ENCODE results near the gene PHIP.
A peak's percentile ranks its signal among the peaks of the same experiment; 100 is the strongest.
"Not testable (repeated sequence)": the region's sequence is repeated elsewhere in the genome, so short reads cannot be mapped to it uniquely, and the experiment has no call there.

Gene PHIP

DNA sequence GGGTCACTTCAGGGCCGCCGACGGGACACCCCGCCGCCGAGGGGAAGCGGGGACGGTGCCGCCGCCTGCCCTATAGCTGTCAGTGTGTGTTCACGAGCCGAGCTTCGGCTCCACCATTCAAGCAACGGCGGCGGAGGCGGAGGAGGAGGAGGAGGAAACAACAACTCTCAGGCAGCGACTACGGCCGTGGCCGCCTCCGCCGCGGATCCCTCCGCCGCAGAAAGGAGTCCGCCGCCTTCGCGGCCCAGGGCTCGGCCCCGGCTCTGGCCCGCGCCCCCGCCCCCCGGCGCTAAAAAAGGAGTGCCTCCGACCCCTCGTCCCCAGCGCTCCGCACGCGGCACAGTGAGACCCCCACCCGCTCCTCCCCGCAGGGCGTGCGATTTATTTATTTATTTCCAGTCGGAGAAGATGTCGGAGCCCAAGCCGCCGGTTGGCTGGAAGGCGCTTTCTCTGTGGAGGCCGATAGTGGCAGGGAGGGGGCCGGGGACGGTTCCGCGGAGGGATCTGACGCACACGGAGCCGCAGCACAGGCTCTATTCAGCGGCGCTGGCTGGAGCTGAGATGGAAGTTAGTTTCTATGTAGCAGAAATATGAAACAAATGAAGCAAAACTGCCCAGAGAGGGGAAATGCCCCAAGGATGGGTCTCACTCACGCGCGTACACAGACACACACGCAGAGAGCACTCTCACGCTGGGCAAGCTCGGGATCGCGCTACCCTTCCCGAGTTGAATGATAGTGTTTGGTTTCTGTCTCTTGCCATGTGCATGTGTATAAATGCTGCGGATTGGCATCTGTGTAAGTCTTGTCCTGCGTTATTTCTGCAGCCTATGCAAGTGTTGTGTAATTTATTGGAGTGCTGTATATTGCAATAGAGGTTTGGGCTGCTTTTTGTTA, at the start of gene PHIP:
Gene PHIP (minus strand): TSS at position 180 of the 895 bp plus-strand sequence. CDS start 186 bp downstream, outside the sequence.
- peak; percentile 85 for DNase-seq

DNA sequence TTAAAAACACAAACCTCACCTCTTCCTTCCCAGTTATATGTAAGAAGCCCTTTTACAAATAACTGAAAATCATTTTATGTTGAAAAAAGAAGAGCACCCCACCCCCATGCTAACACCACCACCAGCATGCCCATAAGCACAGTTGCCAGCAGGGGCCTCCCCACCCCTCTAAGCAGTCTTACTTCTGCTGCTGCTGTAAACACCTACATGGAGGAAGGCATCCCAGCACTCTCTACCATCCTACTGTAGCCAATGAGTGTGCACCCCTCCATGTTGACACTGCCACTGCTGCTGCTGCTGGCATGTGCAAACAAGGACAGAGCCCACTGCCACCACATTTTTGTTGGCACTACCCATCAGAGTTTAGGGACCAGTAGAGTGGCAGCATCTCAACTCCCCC, 49.6 kb upstream of the PHIP start:
- DNase-seq = no peak

DNA sequence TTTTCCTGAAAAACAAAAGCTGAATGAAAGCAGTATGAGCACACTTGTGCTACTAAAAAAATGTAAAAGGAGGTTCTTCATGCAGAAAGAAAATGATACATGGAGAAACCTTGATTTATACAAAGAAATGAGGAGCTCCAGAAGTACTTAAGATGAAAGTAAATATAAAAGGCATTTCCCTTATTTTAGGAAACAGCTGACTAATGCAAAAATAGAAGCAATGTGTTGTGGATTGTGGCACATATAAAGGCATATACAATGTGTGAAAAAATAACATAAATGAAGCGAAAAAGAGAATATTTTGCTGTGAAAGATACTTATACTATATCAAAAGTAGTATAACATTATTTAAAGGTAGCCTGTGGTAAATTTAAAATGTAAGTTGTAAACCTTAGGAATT, 41.2 kb upstream of the PHIP start:
- DNase-seq = no peak

DNA sequence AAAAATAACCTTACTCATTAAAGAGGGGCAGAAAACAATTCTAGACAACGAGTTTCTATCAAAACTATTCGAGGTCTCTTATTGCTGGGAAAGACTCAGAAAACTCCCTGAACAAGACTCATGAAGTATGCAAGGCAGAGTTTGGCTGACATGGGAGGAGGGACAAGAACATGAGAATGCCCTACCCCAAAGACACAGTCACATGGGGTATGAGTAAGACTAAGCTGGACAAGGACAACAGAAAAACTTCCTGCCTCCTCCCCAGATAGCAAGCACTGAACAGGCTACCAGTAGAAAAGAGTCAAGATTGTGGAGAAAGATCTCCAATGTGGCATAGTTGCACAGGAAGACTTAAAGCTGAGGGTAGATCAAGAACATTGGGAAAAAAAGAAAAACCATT, 39.7 kb upstream of the PHIP start:
- DNase-seq = no peak

DNA sequence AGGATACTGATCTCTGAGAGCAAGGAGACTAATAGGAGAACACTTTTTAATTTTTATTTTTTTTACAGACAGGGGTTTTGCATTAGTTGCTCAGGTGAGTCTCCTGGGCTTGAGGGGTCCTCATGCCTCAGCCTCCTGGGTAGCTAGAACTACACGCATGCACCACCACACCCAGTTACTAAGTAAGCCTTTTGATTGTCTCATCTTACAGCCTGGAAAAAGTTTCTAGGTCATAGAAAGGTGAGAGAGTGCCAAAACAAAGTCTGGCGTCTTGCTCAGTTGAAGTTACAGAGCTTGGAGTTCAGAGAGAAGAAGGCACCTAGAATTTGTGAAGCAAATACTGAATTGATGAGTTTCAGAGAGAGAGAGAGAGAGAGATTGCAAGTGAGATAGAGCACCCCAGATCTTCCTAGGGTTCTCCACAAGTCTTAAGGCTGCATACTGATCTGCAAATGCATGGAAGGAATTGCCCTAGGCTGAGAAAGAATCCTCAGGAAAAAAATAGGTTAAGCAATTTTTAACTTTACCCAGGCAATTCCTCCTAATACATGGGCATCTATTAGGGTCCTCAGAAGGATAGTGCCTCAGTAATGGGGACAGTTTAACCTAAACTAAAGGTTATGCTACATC, 37.6 kb upstream of the PHIP start:
- no peak for DNase-seq

DNA sequence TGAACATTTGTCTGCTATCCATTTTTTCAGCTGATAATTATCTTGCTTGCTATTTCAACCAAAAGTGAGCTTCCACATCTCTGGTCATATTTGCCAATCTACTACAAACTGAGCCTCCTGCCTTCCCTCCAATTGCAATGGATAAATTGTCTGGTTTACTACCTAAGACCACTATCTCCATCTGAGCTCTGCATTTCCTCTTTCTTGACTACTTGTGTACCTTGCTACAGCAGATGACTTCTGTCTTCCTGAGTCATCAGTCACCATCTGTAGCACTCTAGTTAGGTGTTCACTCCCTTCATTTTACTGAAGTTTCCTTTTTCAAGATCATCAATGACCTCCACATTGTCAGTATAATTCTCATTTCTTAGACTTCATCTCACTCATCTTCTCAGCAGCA, 33.5 kb upstream of the PHIP start:
- no peak for DNase-seq

DNA sequence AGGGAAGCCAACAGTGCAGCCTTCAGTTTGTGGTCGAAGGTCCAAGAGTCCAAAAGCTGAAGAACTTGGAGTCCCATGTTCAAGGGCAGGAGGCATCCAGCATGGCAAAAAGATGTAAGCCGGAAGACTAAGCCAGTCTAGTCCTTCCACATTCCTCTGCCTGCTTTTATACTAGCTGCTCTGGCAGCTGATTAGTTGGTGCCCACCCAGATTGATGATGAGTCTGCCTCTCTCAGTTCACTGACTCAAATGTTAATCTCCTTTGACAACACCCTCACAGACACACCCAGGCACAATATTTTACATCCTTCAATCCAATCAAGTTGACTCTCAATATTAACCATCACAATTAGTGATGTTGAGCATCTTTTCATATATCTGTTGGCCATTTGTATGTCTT, 23.1 kb upstream of the PHIP start:
- no peak for DNase-seq

DNA sequence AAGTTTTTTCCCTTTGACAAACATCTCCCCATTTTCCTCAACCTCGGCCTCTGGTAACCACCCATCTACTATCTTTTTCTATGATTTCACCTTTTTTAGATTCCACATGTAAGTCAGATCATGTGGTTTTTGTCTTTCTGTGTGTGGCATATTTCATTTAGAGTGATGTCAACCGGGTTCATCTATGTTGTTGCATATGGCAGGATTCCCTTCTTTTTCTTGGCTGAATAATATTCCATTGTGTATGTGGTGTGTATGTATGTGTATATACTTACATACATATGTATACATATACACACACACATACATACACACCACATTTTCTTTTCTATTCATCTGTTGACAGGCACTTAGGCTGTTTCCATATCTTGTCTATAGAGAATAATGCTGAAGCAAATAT, 22.2 kb upstream of the PHIP start:
- no peak for DNase-seq

DNA sequence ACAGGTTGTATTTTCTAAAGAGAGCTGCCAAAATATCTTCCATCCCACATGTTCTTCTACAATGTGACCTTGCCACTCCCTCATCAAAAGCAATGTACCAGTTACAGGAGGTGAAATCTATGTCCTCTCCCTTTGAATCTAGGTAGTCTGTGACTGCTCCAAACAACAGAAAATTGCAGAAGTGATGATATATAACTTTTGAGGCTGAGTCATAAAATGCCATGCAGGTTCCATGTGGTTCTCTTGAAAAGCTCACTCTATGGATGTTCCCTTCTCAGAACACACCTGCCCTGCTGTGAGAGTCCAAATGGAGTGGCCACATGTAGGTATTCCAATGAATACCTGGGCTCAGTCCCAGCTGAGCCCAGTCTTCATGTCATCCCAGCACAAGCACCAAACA, 16.9 kb upstream of the PHIP start:
- no peak for DNase-seq

DNA sequence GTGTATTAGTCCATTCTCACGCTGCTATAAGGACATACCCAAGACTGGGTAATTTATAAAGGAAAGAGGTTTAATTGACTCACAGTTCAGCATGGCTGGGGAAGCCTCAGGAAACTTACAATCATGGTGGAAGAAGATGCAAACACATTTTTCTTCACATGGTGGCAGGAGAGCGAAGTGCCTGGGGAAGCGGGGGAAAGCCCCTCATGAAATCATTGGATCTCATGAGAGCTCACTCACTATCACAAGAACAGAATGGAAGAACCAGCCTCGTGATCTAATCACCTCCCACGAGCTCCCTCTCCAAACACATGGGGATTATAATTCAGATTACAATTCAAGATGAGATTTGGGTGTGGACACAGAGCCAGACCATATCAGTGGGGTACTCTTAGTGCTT, 13.7 kb upstream of the PHIP start:
- DNase-seq = not testable (repeated sequence)

DNA sequence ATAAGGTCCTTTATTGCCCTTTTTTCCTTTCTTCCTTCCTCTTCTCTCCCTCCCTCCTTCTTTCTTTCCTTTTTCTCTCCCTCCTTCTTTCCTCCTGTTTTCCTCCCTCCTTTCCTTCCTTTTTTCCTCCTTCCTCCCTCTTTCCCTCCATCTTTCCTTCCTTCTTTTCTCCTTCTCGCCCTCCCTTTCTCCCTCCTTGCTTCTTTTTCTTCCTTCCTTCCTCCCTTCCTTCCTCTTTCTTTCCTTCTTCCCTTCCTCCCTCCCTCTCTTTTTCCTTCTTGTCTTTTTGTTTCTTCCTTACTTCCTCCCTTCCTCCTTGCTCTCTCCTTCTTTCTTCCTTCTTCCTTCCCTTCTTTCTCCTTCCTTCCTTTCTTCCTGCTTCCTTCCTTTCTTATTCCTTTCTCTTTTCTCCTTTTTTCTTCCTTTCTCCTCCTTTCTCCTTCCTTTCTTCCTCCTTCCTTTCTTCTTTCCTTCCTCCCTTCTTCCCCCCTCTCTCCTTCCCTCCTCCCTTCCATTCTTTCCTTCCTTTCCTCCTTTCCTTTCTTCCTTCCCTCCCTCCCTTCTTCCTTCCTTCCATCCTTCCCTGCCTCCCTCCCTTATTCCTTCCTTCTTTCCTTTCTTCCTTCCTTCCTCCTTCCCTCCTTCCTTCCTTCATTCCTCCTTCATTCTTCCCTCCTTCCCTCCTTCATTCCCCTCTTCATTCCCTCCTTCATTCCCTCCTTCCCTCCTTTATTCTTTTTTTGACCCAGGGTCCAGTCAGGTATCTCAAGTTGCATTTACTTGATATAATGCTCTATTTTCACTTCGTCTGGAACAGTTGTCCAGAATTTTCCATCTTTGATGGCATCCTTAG, 11.7 kb upstream of the PHIP start:
- DNase-seq = no peak

DNA sequence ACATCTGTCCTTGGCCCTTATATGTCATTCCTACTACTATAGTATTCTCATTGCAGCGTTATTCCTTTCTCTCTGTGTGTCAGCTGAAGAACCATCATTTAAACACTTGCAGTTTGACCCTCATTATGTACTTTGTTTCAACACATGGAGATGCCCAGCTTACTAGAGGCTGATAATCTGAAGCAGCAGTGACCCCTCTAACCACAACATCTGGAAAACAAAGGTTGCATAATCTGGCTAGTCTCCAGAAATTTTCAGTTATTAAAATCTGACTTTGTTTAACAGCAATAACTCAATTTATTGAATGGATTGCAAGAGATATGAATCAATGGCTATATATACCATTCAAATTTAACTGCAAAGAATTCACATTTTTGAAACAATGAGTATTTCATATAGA, 6.6 kb upstream of the PHIP start:
- no peak for DNase-seq

DNA sequence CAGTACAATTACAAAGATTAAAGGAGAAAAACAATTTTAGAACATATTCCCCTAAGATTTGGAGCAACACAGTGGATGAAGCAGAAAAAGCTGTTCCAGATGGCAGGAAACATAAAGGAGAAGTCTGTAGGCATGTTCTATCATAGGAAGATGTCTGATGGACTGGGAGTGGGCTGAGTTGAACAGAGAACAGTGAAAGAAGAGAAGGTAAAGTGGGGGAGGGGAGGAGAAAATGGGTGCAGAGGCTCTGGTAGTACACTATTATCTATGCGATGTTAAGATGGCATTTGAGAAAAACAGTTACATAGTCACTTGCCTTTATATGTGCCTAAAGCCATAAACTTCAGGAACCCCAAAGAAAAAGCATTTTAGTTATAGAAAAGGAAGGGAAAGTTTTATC, 4.2 kb upstream of the PHIP start:
- DNase-seq = no peak

DNA sequence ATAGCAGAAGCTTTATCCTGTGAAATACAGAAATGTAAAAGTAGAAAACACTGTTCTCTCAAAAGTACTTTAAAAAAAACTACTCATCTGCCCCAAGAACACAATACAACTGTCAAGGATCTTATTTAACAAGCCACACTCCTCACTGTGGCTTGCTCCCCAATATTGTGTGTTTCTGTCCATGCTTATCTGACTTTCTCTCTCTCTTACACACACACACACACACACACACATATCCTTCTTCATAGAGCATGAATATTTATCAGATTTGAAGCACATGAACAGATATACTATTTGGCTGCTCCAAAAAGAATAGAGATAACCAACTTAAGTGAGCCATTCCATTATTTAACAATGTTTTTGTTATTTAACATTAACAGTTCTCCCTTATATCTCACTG, 3.6 kb upstream of the PHIP start:
- DNase-seq = no peak

DNA sequence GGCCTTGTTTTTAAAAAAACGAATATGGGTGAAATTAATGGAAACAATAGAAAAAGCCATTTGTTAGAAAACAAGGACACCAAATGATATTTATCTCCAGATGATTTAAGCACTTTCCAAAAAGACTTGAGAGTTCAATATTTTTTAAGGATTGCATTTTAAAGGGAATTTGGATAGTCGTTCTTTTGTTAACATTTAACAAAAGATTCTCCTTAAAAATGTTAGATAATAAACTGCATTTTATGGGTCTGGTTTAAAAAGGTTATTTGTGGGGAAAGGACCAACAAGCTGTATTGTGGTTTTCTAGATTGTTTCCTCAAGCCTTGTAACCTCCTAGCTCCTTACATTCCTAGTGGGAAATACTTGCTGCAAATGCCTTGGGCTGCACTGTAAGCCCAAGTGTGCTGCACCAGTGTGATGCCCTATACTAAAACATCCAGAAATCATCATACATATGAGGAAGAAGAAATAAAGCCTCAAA, 1.5 kb upstream of the PHIP start:
- DNase-seq = no peak

DNA sequence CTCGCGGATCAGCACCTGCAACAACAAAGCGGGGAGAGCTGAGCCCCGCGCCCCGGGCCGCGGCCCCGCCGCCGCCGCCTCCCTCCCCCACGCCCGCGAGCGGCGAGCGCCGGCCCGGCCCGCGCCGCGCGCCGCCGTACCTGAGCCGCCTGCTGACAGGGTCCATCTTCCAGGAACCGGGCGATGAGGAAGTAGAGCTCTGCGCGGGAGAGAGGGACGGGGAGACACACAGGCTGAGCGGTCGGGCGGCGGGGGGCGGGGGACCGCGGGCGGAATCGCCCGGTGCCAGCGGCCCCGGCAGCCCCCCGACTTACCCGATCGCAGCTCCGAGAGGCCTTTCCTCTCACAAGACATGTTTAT, 359 bp downstream of the PHIP start:
- peak; percentile 53 for DNase-seq

DNA sequence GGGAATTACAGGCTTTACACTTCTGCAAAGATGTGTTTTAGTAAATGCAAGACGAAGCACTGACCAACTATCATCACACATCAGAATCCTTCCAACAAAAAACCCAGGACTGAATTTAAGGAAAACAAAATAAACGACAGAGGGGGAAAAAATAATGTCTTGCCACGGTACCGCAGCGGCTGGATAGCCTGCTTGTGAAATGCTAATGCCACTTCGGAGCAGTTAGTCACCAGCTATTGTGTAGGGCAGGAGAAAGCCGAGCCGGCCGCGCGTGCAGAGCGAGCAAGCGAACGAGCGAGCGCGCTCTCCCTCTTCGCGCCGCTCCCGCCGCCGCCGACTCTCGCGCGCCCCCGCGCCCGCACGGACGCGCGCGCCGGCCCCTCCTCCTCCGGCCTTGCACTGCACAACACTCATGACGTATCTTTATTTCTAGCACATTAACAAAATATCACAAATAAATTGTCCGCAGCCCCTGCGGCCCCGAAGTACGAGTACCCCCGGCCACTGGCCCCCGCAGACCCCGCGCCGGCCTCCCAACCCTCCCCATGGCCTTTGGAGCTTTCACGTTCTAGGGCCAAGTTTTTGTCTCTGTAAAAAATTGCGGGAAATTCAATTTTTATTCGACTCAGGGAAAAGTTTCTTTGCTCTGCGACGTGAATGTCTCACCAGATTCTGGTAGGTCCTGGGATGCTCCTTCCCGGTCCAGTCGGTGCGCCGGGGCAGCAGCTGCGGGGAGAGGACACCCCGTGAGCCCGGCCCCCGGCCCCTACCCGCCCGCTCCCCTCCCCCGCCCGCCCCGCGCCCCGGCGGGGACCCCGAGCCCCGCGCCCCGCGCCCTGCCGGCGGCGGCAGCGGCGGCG, 1.0 kb downstream of the PHIP start:
- peak; percentile 66 for DNase-seq

DNA sequence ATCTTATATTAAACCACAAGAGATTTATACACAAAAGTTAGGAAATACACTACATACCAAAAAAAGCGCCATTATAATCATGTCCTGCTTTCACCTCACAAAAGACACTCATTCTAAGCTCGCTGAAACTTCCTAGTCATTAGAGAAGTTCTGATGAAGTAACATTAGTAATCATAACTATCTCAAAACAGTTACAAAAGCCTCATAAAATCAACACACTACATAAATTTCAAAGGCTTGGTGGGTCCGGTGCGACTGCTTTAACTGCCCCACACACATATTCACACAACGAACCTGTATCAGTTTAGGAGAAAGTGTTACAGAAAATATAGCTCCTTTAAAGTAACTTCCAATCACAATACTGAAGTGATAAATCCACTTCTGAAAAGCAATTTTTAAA, 1.9 kb downstream of the PHIP start:
- no peak for DNase-seq

DNA sequence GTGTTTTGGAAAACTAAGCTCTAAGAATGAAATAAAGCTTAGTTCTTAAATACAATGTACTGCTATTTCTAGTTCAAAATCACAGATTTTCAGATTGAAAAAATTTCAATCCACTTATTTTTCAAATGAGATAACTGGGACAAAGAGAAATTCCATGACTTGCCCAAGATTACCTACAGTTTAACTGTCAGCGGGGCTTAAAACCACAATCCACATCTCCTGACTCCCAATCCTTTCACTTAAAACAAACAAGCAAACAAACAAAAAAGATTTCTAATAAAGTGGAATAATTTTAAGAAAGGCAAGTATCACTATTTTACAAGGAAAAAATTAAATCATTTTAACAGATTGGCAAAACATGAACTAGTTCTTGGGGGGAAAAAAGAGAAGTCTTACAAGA, 4.2 kb downstream of the PHIP start:
- DNase-seq = no peak

DNA sequence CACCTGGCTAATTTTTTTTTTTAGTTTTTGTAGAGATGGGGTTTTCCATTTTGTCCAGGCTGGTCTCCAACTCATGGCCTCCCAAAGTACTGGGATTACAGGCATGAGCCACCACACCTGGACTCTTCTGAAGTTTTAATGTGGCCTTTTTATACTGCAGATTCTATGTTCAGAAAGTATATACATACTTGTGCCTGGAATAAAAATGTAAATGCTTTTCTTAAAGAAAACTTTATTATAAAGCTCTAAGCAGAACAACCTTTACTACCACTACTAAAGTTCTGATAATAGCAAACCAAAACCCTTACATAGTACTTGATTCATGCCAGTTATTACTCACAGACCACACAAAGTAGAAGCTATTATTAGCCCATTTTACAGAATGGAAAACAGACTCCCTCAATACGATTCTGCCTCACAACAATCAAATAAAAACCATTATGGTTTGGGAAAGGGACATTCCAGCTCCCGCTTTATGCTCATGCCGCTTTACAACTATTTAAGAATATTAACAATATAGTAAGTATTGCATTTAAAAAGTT, 5.3 kb downstream of the PHIP start:
- no peak for DNase-seq

DNA sequence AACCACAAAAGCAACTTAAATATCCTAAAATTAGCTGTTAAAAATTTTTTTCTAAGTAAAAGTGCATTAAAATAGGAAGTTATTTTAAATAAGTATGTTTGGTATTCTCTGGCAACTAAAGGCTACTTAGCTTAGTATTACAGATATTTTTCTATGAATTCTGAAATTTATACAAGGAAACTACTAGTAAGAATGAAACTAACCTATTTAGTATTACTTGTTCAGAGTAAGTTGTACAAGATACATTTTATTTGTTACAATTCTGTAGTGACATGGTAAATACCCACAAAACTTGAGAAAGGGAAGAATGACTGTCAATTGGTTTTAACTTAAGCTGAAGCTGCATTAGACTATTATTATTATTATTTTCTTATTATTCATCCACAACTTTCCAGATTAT, 6.5 kb downstream of the PHIP start:
- no peak for DNase-seq

DNA sequence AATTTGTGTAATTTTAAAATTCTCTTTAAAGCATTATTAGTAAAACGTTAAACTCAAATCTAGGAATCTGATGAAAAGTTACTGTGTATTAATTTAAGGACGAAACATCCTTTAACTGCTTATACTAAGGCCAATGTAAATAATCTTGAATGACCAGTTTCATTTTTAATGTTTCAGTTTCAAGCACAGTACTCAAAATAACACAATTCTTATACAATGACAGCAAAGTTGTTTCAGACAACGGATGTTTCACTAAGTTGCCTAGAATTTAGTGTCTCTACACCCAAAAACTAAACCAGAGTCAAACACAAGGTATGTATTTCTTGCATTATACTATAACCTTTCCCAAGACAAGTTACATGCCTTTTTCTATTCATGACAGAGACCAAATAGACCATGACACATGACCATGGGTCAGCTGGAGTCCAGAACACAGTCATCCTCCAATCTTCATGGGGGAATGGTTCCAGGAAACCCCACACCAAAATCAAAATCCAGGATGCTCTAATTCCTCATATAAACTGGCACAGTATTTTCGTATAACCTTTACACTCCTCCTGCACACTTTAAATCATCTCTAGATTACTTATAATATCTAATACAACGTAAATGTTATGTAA, 7.7 kb downstream of the PHIP start:
- no peak for DNase-seq

All from GF-D8 (cell line).